ENCODE results near the gene DEGS2. TPM values are rescaled to one million over a fixed set of nuclear protein-coding genes. Genes with fewer than 3 reads are reported as not detected.

The DEGS2 gene
- total RNA-seq, 6 experiments from 2014 or later = 0.09 to 0.55 (median 0.22) TPM

DNA sequence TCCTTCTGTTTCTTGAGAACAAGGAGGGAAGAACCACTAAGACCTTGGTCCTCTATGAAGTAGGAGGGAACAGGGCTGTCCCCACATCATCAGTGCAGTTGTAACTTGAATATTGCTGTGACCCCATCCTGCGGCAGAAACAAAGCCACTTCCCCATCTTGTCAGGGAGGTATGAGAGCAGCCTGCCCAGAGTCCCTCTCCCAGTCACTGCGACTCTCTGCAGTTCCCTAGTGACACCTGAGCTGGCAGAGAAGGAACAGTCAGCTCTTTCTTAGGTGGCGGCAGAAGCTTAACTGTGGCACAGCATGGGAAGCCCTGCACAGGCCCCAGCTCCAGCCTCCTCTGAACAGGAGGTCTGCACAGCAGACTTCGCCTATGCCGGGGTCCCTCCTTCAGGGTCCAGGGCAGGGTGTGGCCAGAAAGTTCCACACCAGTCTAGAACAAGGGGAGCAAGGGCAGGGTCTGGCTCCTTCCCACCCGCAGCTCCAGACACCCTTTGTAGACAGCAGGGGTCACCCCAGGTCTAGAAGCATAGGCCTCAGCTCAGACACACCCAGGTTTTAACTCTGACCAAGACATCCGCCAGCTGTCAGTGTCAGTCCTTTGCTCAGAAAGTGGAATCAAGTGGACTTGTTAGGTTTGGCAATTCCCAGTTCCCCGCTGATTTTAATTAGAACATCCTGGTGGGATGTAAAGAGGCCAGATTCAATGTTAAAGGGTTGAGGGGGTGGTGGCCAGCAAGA lies 36.8 kb downstream of the DEGS2 start:
- Histone ChIP-seq H3K36me3 (peaks cover 0 to 8% (median 3%) of the 10 kb centered on the region in 4 donors), H3K27me3 (no peaks in the 10 kb centered on the region), H3K4me1 (no peaks in the 10 kb centered on the region), H3K4me3 (no peak overlapping the region), H3K9me3 (no peaks in the 10 kb centered on the region), H3K27ac (no peak overlapping the region)
- intact Hi-C loops (cut with DNase I) = no loop called here
- 100% methylated on average over 1 of the region's 8 CpGs for WGBS (ENCODE audit: insufficient coverage, low coverage, low lambda C conversion rate, missing lambda C conversion rate)
- TF ChIP-seq POLR2A (IDR thresholded peaks at IDR 0.05) = no peak
- TF ChIP-seq, protein P1, sequence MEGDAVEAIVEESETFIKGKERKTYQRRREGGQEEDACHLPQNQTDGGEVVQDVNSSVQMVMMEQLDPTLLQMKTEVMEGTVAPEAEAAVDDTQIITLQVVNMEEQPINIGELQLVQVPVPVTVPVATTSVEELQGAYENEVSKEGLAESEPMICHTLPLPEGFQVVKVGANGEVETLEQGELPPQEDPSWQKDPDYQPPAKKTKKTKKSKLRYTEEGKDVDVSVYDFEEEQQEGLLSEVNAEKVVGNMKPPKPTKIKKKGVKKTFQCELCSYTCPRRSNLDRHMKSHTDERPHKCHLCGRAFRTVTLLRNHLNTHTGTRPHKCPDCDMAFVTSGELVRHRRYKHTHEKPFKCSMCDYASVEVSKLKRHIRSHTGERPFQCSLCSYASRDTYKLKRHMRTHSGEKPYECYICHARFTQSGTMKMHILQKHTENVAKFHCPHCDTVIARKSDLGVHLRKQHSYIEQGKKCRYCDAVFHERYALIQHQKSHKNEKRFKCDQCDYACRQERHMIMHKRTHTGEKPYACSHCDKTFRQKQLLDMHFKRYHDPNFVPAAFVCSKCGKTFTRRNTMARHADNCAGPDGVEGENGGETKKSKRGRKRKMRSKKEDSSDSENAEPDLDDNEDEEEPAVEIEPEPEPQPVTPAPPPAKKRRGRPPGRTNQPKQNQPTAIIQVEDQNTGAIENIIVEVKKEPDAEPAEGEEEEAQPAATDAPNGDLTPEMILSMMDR (IDR thresholded peaks at IDR 0.05) = no peak
- no peak for DNase-seq
- no peak for ATAC-seq

DNA sequence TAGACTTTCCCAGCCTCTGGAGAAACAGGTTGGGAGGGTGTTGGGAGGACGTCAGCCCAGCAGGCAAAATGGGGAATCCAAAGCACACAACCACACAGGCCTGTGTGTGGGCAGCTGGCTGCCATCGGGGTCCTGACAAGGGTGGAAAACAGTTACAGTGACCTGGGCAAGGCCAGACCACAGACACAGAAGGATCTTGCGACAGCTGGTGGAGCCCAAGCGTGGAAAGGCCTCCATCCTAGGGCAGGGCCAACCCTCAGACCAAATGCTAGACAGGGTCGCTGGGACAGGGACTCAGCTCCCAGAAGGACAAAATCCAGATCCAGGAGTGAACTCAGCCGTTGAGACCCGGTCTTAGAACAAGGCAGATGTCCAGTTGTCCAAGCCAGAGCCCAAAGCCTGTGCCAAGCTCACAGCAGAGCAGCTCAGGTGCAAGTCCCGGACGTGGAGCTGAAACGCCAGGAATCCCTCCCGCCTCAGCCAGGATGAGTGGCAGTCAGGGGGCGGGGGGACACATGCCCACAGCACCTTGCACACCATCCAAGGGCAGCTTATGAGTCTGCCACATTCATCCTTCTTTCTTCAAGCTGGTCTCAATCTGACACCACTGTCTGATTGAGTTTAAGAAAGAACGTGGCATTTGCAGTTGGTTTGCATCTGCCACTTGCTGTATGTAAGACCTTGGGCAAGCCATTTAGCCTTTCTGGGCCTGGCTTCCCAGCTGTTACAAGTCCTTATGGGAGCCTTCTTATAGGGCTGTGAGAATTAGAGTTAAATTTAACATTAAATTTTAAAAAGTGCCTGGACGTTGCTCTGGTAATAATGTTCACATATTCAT lies 37.6 kb downstream of the DEGS2 start:
- Histone ChIP-seq H3K27ac (no peak overlapping the region), H3K36me3 (peaks cover 0 to 8% (median 3%) of the 10 kb centered on the region in 4 donors), H3K9me3 (no peaks in the 10 kb centered on the region), H3K4me1 (no peaks in the 10 kb centered on the region), H3K27me3 (no peaks in the 10 kb centered on the region), H3K4me3 (no peak overlapping the region)
- no peak for DNase-seq
- 88% methylated on average over 2 of the region's 14 CpGs for WGBS (ENCODE audit: insufficient coverage, low coverage, low lambda C conversion rate, missing lambda C conversion rate)
- TF ChIP-seq POLR2A (IDR thresholded peaks at IDR 0.05) = no peak
- TF ChIP-seq, protein P1 (IDR thresholded peaks at IDR 0.05) = no peak
- intact Hi-C loops (cut with DNase I) = no loop called here
- no peak for ATAC-seq

DNA sequence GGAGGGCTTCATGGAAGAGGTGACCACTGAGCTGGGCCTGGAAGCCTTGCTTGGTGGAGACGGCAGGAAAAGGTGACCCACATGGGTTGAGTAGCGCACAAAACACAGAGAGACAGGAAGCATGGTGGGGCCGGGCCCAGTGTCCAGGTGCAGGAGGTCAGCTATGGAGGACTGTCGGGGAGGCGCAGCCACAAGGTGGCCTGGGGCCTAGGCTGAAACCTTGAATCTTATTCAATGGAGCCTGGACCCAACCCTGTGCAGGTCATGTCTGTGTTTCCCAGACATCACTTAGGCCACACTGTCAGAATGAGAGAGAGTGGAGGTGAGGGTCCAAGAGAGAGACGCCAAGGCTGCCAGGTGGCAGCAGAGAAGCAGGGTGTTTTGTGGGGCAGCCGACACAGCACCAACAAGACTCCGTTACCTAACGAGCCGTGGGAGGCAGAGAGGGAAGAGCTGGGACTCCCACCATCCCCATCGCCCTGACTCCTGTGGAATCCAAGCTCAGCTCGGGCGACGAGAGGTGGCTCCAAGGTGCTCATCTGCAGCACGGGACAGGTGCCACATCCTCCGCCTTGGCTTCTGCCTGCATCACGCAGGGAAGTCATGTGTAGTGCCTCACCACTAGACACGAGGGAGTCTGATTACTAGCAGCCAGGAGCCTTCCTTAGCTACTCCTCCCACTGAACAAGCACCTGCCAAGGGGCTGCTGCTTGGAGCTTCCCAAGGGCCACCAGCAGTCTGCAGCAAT lies 38.7 kb downstream of the DEGS2 start:
- no peak for TF ChIP-seq POLR2A (IDR thresholded peaks at IDR 0.05)
- TF ChIP-seq, protein P1 (IDR thresholded peaks at IDR 0.05) = no peak
- no peak overlapping the region for H3K27ac ChIP-seq
- intact Hi-C loops (cut with DNase I) = no loop called here
- no peaks in the 10 kb centered on the region for H3K4me1 ChIP-seq
- DNase-seq (no peak), ATAC-seq (no peak)
- peaks cover 0 to under 1% (median 0%) of the 10 kb centered on the region in 4 donors for H3K36me3 ChIP-seq
- no peaks in the 10 kb centered on the region for H3K9me3 ChIP-seq
- no peaks in the 10 kb centered on the region for H3K27me3 ChIP-seq
- H3K4me3 ChIP-seq = no peak overlapping the region
- WGBS (ENCODE audit: insufficient coverage, low coverage, low lambda C conversion rate, missing lambda C conversion rate) = 83% methylated on average over 5 of the region's 18 CpGs

DNA sequence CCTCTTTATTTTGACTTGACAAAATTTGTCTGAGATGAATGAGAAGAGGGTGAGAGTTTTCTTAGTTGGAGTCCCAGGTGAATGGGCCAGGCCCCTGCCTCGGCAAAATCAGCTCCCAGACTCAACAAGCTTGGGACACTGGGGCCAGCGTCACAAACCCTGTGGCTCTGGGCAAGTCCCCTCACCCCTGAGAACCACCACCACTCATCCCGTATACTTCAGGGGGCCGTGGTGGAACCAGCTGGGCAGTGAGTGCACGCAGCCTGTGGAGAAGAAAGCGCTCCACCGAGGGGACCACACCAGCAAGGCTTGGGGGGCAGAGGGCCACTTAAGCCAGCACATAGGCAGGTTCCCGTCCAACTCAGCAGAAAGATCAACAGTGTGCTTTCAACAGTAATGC lies 40.2 kb downstream of the DEGS2 start:
- DNase-seq = no peak
- TF ChIP-seq POLR2A (IDR thresholded peaks at IDR 0.05) = no peak
- TF ChIP-seq, protein P1 (IDR thresholded peaks at IDR 0.05) = no peak
- no peaks in the 10 kb centered on the region for H3K9me3 ChIP-seq

More for the DNA sequence above, 40.2 kb downstream of the DEGS2 start:
- peaks cover 0 to 4% (median 0%) of the 10 kb centered on the region in 4 donors for H3K36me3 ChIP-seq
- no peaks in the 10 kb centered on the region for H3K27me3 ChIP-seq
- ATAC-seq = no peak
- no peak overlapping the region for H3K4me3 ChIP-seq
- WGBS (ENCODE audit: insufficient coverage, low coverage, low lambda C conversion rate, missing lambda C conversion rate) = 95% methylated on average over 7 of the region's 8 CpGs
- intact Hi-C loops (cut with DNase I) = loop anchor here in 1 of 2 donors (10.0 kb wide), 1 partner anchor 134 kb away; no protein-coding TSS in a partner anchor
- no peak overlapping the region for H3K27ac ChIP-seq
- H3K4me1 ChIP-seq = no peaks in the 10 kb centered on the region

All from right lobe of liver (tissue), 6 donors.